ENCODE measurements around the gene STXBP5. TPM values are rescaled to one million over a fixed set of nuclear protein-coding genes. Genes with fewer than 3 reads are reported as not detected.

The STXBP5 gene
- total RNA-seq, 4 donors from 2014 or later, result 78.4 to 115 (median 90.7) TPM

DNA sequence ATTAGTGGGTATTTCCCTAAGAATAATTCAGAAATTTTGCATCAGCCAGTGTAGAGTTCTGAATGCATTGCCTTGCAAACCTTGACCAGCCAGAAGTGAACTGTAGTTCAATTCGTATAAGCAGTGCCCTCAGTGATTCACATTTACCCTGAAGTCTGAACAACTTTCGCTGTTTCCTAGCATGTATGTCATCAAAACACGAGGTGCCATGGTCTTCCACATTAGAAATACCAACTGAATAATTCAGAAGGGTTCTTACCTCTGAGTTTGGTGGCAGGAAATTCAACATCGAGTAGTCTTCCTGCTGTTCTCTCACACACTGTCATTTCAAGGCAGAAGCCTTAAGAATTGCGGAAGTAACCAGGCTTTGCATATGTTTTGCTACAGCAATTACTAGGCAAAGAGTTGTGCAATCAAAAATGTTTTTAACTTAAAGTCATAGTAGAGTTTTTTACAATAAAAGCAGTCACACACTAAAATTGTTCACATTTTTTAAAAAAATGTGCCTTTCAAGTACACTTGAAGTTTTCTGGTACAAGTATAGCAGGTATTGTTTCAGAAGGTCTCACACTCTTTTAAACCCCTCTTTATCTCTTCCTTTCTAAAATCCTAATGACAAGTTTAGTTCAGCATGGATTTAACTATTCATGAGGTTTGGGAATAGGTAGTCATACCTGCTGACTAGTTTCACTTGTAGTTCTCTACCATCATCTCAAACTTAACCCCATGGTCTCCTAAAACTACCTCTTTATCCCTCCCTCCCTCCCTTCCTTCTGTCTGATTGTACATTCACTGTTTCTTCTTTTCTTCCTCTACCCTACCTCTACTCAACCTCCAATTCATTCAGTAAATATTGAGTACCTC is 118.3 kb downstream of the STXBP5 start:
- H3K4me1 ChIP-seq, result no peaks in the 10 kb centered on the region
- H3K27ac ChIP-seq, result peak overlapping the region; percentile 2 to 43 (median 30)
- H3K4me3 ChIP-seq, result peak overlapping the region in 1 of 4 donors; percentile 18
- no peaks in the 10 kb centered on the region for H3K9me3 ChIP-seq
- no peak for DNase-seq
- TF ChIP-seq, protein P1, sequence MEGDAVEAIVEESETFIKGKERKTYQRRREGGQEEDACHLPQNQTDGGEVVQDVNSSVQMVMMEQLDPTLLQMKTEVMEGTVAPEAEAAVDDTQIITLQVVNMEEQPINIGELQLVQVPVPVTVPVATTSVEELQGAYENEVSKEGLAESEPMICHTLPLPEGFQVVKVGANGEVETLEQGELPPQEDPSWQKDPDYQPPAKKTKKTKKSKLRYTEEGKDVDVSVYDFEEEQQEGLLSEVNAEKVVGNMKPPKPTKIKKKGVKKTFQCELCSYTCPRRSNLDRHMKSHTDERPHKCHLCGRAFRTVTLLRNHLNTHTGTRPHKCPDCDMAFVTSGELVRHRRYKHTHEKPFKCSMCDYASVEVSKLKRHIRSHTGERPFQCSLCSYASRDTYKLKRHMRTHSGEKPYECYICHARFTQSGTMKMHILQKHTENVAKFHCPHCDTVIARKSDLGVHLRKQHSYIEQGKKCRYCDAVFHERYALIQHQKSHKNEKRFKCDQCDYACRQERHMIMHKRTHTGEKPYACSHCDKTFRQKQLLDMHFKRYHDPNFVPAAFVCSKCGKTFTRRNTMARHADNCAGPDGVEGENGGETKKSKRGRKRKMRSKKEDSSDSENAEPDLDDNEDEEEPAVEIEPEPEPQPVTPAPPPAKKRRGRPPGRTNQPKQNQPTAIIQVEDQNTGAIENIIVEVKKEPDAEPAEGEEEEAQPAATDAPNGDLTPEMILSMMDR (IDR thresholded peaks at IDR 0.05), result no peak
- TF ChIP-seq POLR2A (IDR thresholded peaks at IDR 0.05), result no peak
- peaks cover 0 to 56% (median 4%) of the 10 kb centered on the region in 3 donors for H3K36me3 ChIP-seq
- H3K27me3 ChIP-seq, result no peaks in the 10 kb centered on the region

DNA sequence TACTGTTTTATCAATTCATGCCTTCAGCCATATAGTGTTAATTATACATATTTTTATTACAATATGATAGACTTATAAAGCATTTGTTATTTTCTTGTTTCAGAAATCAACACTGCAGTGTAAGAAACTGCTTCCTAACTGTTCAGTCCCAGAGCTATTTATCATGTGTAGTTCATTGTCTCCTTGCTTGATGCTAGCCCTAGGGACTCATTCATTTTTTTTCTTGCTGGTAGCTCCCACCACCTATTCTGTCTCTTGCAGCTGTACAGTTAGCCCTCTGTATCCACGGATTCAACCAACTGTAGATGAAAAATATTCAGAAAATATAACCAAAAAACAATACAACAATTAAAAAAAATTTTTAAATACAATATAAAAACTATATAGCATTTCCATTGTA is 121.3 kb downstream of the STXBP5 start:
- no peak for TF ChIP-seq POLR2A (IDR thresholded peaks at IDR 0.05)
- TF ChIP-seq, protein P1 (IDR thresholded peaks at IDR 0.05), result no peak
- Histone ChIP-seq H3K4me1 (no peaks in the 10 kb centered on the region), H3K27ac (no peak overlapping the region), H3K4me3 (no peak overlapping the region), H3K9me3 (no peaks in the 10 kb centered on the region), H3K36me3 (peaks cover 0 to 54% (median 4%) of the 10 kb centered on the region in 3 donors), H3K27me3 (no peaks in the 10 kb centered on the region)
- DNase-seq, result no peak

GRCh38 chr6:147331401-147331800 is 127.2 kb downstream of the STXBP5 start:
- no peaks in the 10 kb centered on the region for H3K4me1 ChIP-seq
- H3K27me3 ChIP-seq, result no peaks in the 10 kb centered on the region
- no peak overlapping the region for H3K4me3 ChIP-seq
- no peak overlapping the region for H3K27ac ChIP-seq
- no peaks in the 10 kb centered on the region for H3K9me3 ChIP-seq
- no peak for DNase-seq
- TF ChIP-seq, protein P1 (IDR thresholded peaks at IDR 0.05), result no peak
- TF ChIP-seq POLR2A (IDR thresholded peaks at IDR 0.05), result no peak
- H3K36me3 ChIP-seq, result peaks cover 0 to 45% (median 4%) of the 10 kb centered on the region in 3 donors

DNA sequence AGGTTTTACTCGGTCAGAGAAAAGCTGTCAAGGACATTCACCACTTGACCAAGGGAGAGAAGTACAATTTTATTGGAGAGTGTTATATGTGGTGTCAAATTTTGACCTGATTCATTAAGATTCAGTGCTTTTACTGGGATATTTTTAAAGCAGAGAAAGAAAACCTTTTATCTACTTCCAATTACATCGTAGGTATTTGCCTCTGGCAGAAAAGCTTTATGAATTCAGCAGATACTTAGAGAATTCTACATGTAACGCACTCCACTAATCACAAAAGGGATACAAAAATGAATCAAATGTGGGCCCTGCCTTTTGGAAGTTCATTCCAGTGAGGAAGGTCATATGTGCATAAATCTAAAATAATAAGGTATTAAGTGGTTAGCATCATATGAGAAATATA is 133.7 kb downstream of the STXBP5 start:
- Histone ChIP-seq H3K27me3 (no peaks in the 10 kb centered on the region), H3K36me3 (peaks cover 0 to 28% (median 0%) of the 10 kb centered on the region in 3 donors), H3K4me1 (no peaks in the 10 kb centered on the region), H3K27ac (no peak overlapping the region), H3K9me3 (no peaks in the 10 kb centered on the region), H3K4me3 (no peak overlapping the region)
- DNase-seq, result no peak
- TF ChIP-seq, protein P1 (IDR thresholded peaks at IDR 0.05), result no peak
- TF ChIP-seq POLR2A (IDR thresholded peaks at IDR 0.05), result no peak

GRCh38 chr6:147341486-147341885 is 137.3 kb downstream of the STXBP5 start:
- Histone ChIP-seq H3K27me3 (no peaks in the 10 kb centered on the region), H3K4me3 (no peak overlapping the region), H3K27ac (no peak overlapping the region), H3K9me3 (no peaks in the 10 kb centered on the region), H3K36me3 (peaks cover 0 to 34% (median 0%) of the 10 kb centered on the region in 3 donors), H3K4me1 (no peaks in the 10 kb centered on the region)
- TF ChIP-seq POLR2A (IDR thresholded peaks at IDR 0.05), result no peak
- TF ChIP-seq, protein P1 (IDR thresholded peaks at IDR 0.05), result no peak
- DNase-seq, result no peak
